NB4 (cell line): Measurements from ENCODE around the gene LDLRAD4.

Experiments used
- CTCF ChIP-seq: IDR thresholded peaks from one replicate; pipeline ENCODE4 v1.5.1; 2012; ENCODE audit warnings: low read depth, low read length
- MAX ChIP-seq: IDR thresholded peaks from 2 replicates; pipeline ENCODE4 v1.6.1; 2011; ENCODE audit warnings: low read depth, low read length

GRCh38 chr18:13303756-13304364 lies 85.3 kb downstream of the LDLRAD4 start:
- no peak for TF ChIP-seq CTCF
- no peak for TF ChIP-seq MAX
